H9 (cell line): ENCODE data around the gene RNASE1. TPM values are rescaled to one million over a fixed set of nuclear protein-coding genes. Genes with fewer than 3 reads are reported as not detected.

Experiments
- DNase-seq: peaks from one replicate; pipeline ENCODE4 v3.0.0-alpha.2; 2017
- H2AFZ ChIP-seq: one replicate; pipeline ENCODE4 v1.6.1; 2013; ENCODE audit warnings: mild to moderate bottlenecking, low read length, control low read depth, moderate library complexity
- H2AK5ac ChIP-seq: 2 replicates; pipeline ENCODE4 v1.6.1; 2013; ENCODE audit warnings: low read length, control low read depth, mixed read lengths; ENCODE audit not compliant: insufficient read length
- H2BK120ac ChIP-seq: one replicate; pipeline ENCODE4 v1.6.1; 2013; ENCODE audit warnings: low read depth, mild to moderate bottlenecking, low read length, control low read depth, inconsistent platforms; ENCODE audit not compliant: poor library complexity, severe bottlenecking
- H2BK12ac ChIP-seq: 2 replicates; pipeline ENCODE4 v1.6.1; 2013; ENCODE audit warnings: low read length, control low read depth, mixed read lengths, low read depth; ENCODE audit not compliant: insufficient read length
- H2BK15ac ChIP-seq: 2 replicates; pipeline ENCODE4 v1.6.1; 2013; ENCODE audit warnings: low read depth, low read length, control low read depth
- H2BK20ac ChIP-seq: one replicate; pipeline ENCODE4 v1.6.1; 2013; ENCODE audit warnings: low read depth, mild to moderate bottlenecking, low read length, control low read depth, inconsistent platforms; ENCODE audit not compliant: poor library complexity, severe bottlenecking
- H2BK5ac ChIP-seq: 2 replicates; pipeline ENCODE4 v1.6.1; 2013; ENCODE audit warnings: low read length, control low read depth, mixed read lengths; ENCODE audit not compliant: insufficient read length
- H3K14ac ChIP-seq: 2 replicates; pipeline ENCODE4 v1.6.1; 2013; ENCODE audit warnings: low read length, control low read depth; ENCODE audit not compliant: insufficient read depth
- H3K18ac ChIP-seq: 2 replicates; pipeline ENCODE4 v1.6.1; 2013; ENCODE audit warnings: low read depth, mild to moderate bottlenecking, mixed read lengths, low read length, control low read depth; ENCODE audit not compliant: insufficient read length
- H3K23ac ChIP-seq: 2 replicates; pipeline ENCODE4 v1.6.1; 2013; ENCODE audit warnings: low read length, control low read depth, mixed read lengths, low read depth; ENCODE audit not compliant: insufficient read length
- H3K23me2 ChIP-seq: 2 replicates; pipeline ENCODE4 v1.6.1; 2013; ENCODE audit warnings: low read depth, mild to moderate bottlenecking, mixed read lengths, low read length, control low read depth; ENCODE audit not compliant: insufficient read length, poor library complexity, severe bottlenecking
- H3K27ac ChIP-seq: 2 replicates; pipeline ENCODE4 v1.5.1; 2013; ENCODE audit warnings: low read length, control low read depth, mixed read lengths, low read depth; ENCODE audit not compliant: insufficient read length
- H3K27me3 ChIP-seq: 2 replicates; pipeline ENCODE4 v1.6.1; 2013; ENCODE audit warnings: low read length, control low read depth, inconsistent platforms; ENCODE audit not compliant: insufficient read depth
- H3K4ac ChIP-seq: 2 replicates; pipeline ENCODE4 v1.6.1; 2013; ENCODE audit warnings: low read depth, mild to moderate bottlenecking, control low read depth, inconsistent platforms, low read length, moderate library complexity
- H3K4me1 ChIP-seq: 2 replicates; pipeline ENCODE4 v1.6.1; 2013; ENCODE audit warnings: low read length, control low read depth, inconsistent platforms; ENCODE audit not compliant: insufficient read depth
- H3K4me2 ChIP-seq: 2 replicates; pipeline ENCODE4 v1.6.1; 2013; ENCODE audit warnings: low read length, control low read depth, mixed read lengths; ENCODE audit not compliant: insufficient read length, insufficient read depth
- H3K56ac ChIP-seq: 2 replicates; pipeline ENCODE4 v1.6.1; 2013; ENCODE audit warnings: low read depth, mild to moderate bottlenecking, mixed read lengths, low read length, control low read depth; ENCODE audit not compliant: insufficient read length
- H3K79me1 ChIP-seq: 2 replicates; pipeline ENCODE4 v1.6.1; 2013; ENCODE audit warnings: low read depth, mild to moderate bottlenecking, moderate library complexity, low read length, control low read depth, inconsistent platforms; ENCODE audit not compliant: insufficient read depth, poor library complexity, severe bottlenecking
- H3K79me2 ChIP-seq: 2 replicates; pipeline ENCODE4 v1.6.1; 2013; ENCODE audit warnings: low read length, control low read depth, inconsistent platforms; ENCODE audit not compliant: insufficient read depth
- H3K9ac ChIP-seq: 2 replicates; pipeline ENCODE4 v1.6.1; 2013; ENCODE audit warnings: low read length, control low read depth, mixed read lengths; ENCODE audit not compliant: insufficient read length; ENCODE audit errors: extremely low read depth
- H3K9me3 ChIP-seq: one replicate; pipeline ENCODE4 v1.6.1; 2013; ENCODE audit warnings: low read depth, low read length, inconsistent platforms; ENCODE audit not compliant: control insufficient read depth
- H3T11ph ChIP-seq: one replicate; pipeline ENCODE4 v1.6.1; 2013; ENCODE audit warnings: mild to moderate bottlenecking, low read length, control low read depth, inconsistent platforms
- H4K20me1 ChIP-seq: one replicate; pipeline ENCODE4 v1.6.1; 2013; ENCODE audit not compliant: control insufficient read depth, insufficient read length, insufficient read depth
- H4K5ac ChIP-seq: 2 replicates; pipeline ENCODE4 v1.6.1; 2013; ENCODE audit warnings: low read depth, mild to moderate bottlenecking, mixed read lengths, low read length, control low read depth; ENCODE audit not compliant: insufficient read length
- H4K8ac ChIP-seq: replicated peaks from 2 replicates; pipeline ENCODE4 v1.6.1; 2013; ENCODE audit warnings: low read length, control low read depth, mixed read lengths, low read depth; ENCODE audit not compliant: insufficient read length
- H4K91ac ChIP-seq: 2 replicates; pipeline ENCODE4 v1.6.1; 2013; ENCODE audit warnings: low read depth, mild to moderate bottlenecking, moderate library complexity, mixed read lengths, low read length, control low read depth; ENCODE audit not compliant: insufficient read length
- H3K27ac Mint-ChIP-seq, 3 experiments: 2 replicates in 2 of 3; 3 replicates in 1 of 3; pipeline ENCODE4 v1.8.0; 2020 to 2021; ENCODE audit warnings: mixed read lengths in 3 of 3, mild to moderate bottlenecking in 1 of 3, moderate library complexity in 1 of 3
- H3K27me3 Mint-ChIP-seq: 2 replicates; pipeline ENCODE4 v1.8.0; 2021; ENCODE audit warnings: low read depth, mild to moderate bottlenecking, moderate library complexity, mixed read lengths
- H3K36me3 Mint-ChIP-seq, 3 experiments: 2 replicates in 2 of 3; 3 replicates in 1 of 3; pipeline ENCODE4 v1.8.0; 2020 to 2021; ENCODE audit warnings: low read depth in 3 of 3, mixed read lengths in 3 of 3; ENCODE audit not compliant: insufficient read depth in 1 of 3
- H3K4me1 Mint-ChIP-seq, 2 experiments: 2 replicates each; pipeline ENCODE4 v1.8.0; 2020; ENCODE audit warnings: mixed read lengths in 2 of 2
- H3K4me3 Mint-ChIP-seq, 2 experiments: 2 replicates in 1 of 2; 3 replicates in 1 of 2; pipeline ENCODE4 v1.8.0; 2020 to 2021; ENCODE audit warnings: mild to moderate bottlenecking in 2 of 2, mixed read lengths in 2 of 2, moderate library complexity in 1 of 2
- H3K9me3 Mint-ChIP-seq, 2 experiments: 2 replicates in 1 of 2; 3 replicates in 1 of 2; pipeline ENCODE4 v1.8.0; 2020; ENCODE audit warnings: mild to moderate bottlenecking in 2 of 2, mixed read lengths in 2 of 2, moderate library complexity in 1 of 2
- CTCF ChIP-seq: fragments of 200-600 bp; sonication (generic); conservative IDR thresholded peaks from 3 replicates; pipeline ENCODE4 v1.8.0; 2021; ENCODE audit warnings: antibody characterized with exemption, mild to moderate bottlenecking
- WGBS: extraction: QIAGEN DNeasy Blood & Tissue Kit; methylation state at CpG from one replicate; pipeline ENCODE4 v1.1.7; 2013; ENCODE audit warnings: missing lambda C conversion rate, low lambda C conversion rate, mixed read lengths; ENCODE audit not compliant: insufficient read length; ENCODE audit errors: extremely low coverage; 5-methylcytosine and 5-hydroxymethylcytosine counted together
- total RNA-seq: library from RNA; stranded (reverse); gene quantifications from 2 replicates; pipeline ENCODE4 v1.2.1, GENCODE V29; 2021

RNASE1 gene
- total RNA-seq, 1 experiment from 2014 or later, result 1.2 TPM

- no peak overlapping the region for H3K56ac ChIP-seq
- H3K79me1 ChIP-seq, result no peaks in the 10 kb centered on the region
- no peaks in the 10 kb centered on the region for H4K20me1 ChIP-seq
- no peak overlapping the region for H3K18ac ChIP-seq
- no peak overlapping the region for H3K14ac ChIP-seq
- H3K79me2 ChIP-seq, result no peaks in the 10 kb centered on the region
- H2BK120ac ChIP-seq, result no peak overlapping the region
- H2BK20ac ChIP-seq, result no peak overlapping the region
- DNase-seq, result no peak
- H4K8ac ChIP-seq, result no peak overlapping the region
- H3K9me3 ChIP-seq, result no peaks in the 10 kb centered on the region
- H3K4me1 Mint-ChIP-seq, result peaks cover 26 to 41% of the 10 kb centered on the region in 2 experiments
- H3T11ph ChIP-seq, result no peak overlapping the region
- peaks cover 0 to 3% of the 10 kb centered on the region in 2 experiments; a peak in 2 of 5 replicates for H3K9me3 Mint-ChIP-seq
- no peak overlapping the region for H3K9ac ChIP-seq
- no peaks in the 10 kb centered on the region; the same call in 1 of the 2 replicates for H3K27me3 Mint-ChIP-seq
- no peak overlapping the region for H4K91ac ChIP-seq
- TF ChIP-seq CTCF, result no peak
- H3K23ac ChIP-seq, result no peak overlapping the region
- no peaks in the 10 kb centered on the region for H3K27me3 ChIP-seq
- H2AFZ ChIP-seq, result no peak overlapping the region
- no peak overlapping the region for H3K27ac Mint-ChIP-seq
- no peaks in the 10 kb centered on the region for H3K23me2 ChIP-seq
- no peak overlapping the region for H2BK15ac ChIP-seq
- H3K27ac ChIP-seq, result no peak overlapping the region
- H3K4me3 Mint-ChIP-seq, result no peak overlapping the region
- no peak overlapping the region for H2BK12ac ChIP-seq
- no CpG with 5 or more reads among the region's 3 CpGs for WGBS
- H3K4me2 ChIP-seq, result no peak overlapping the region
- no peak overlapping the region for H2BK5ac ChIP-seq
- H3K4ac ChIP-seq, result no peak overlapping the region
- H2AK5ac ChIP-seq, result no peak overlapping the region
- peaks cover 0 to 1% (median 0%) of the 10 kb centered on the region in 3 experiments; a peak in 1 of 7 replicates for H3K36me3 Mint-ChIP-seq
- H3K4me1 ChIP-seq, result no peaks in the 10 kb centered on the region
- no peak overlapping the region for H4K5ac ChIP-seq
Measured at GRCh38 chr14:20768593-20768892, 34.1 kb downstream of the RNASE1 start.
